SK-N-SH treated with all-trans-retinoic acid at 6 μM for 48 hours (cell line): ENCODE data around the gene PDE8A.

Source experiments
- ATAC-seq: fragments of 200-7000 bp; cut with Tn5 transposase; 3 replicates; pipeline ENCODE4 v1.9.1; 2020; ENCODE audit warnings: mild to moderate bottlenecking, moderate library complexity
- BACH2 ChIP-seq: fragments of 250-450 bp; sonication (Bioruptor Pico); IDR thresholded peaks from 2 replicates; pipeline ENCODE4 v1.9.0; 2021; ENCODE audit warnings: mild to moderate bottlenecking, borderline replicate concordance
- CSDC2 ChIP-seq: fragments of 250-450 bp; sonication (Bioruptor Pico); IDR thresholded peaks from 2 replicates; pipeline ENCODE4 v1.5.0; 2020; ENCODE audit warnings: mild to moderate bottlenecking, moderate library complexity
- ESRRG ChIP-seq: fragments of 250-450 bp; sonication (Bioruptor Pico); IDR thresholded peaks from 2 replicates; pipeline ENCODE4 v1.6.1; 2021; ENCODE audit warnings: mild to moderate bottlenecking
- ISL1 ChIP-seq: fragments of 250-450 bp; sonication (Bioruptor Pico); IDR thresholded peaks from 2 replicates; pipeline ENCODE4 v2.1.2; 2022; ENCODE audit warnings: mild to moderate bottlenecking, moderate library complexity
- OSR1 ChIP-seq: fragments of 250-450 bp; sonication (Bioruptor Pico); IDR thresholded peaks from 2 replicates; pipeline ENCODE4 v1.8.0; 2022; ENCODE audit warnings: moderate library complexity, mild to moderate bottlenecking, inconsistent platforms
- PPARA ChIP-seq: fragments of 250-450 bp; sonication (Bioruptor Pico); IDR thresholded peaks from 2 replicates; pipeline ENCODE4 v1.5.0; 2020; ENCODE audit warnings: mild to moderate bottlenecking, borderline replicate concordance
- RARB ChIP-seq: fragments of 250-450 bp; sonication (Bioruptor Pico); IDR thresholded peaks from 2 replicates; pipeline ENCODE4 v1.8.0; 2021; ENCODE audit warnings: mild to moderate bottlenecking, moderate library complexity
- SNAI2 ChIP-seq: fragments of 250-450 bp; sonication (Bioruptor Pico); IDR thresholded peaks from 2 replicates; pipeline ENCODE4 v1.5.0; 2020; ENCODE audit warnings: mild to moderate bottlenecking, moderate library complexity
- TCF4 ChIP-seq: fragments of 250-450 bp; sonication (Bioruptor Pico); IDR thresholded peaks from 2 replicates; pipeline ENCODE4 v1.8.0; 2021; ENCODE audit warnings: mild to moderate bottlenecking, moderate library complexity, borderline replicate concordance
- TOX ChIP-seq: fragments of 250-450 bp; sonication (Bioruptor Pico); IDR thresholded peaks from 2 replicates; pipeline ENCODE4 v1.8.0; 2021; ENCODE audit warnings: mild to moderate bottlenecking, moderate library complexity, borderline replicate concordance
- ZC3H10 ChIP-seq: fragments of 250-450 bp; sonication (Bioruptor Pico); IDR thresholded peaks from 2 replicates; pipeline ENCODE4 v1.5.1; 2021; ENCODE audit warnings: mild to moderate bottlenecking, moderate library complexity
- ZFP3 ChIP-seq: fragments of 250-450 bp; sonication (Bioruptor Pico); IDR thresholded peaks from 2 replicates; pipeline ENCODE4 v1.5.0; 2020; ENCODE audit warnings: mild to moderate bottlenecking, moderate library complexity
- ZNF565 ChIP-seq: fragments of 450-650 bp; formaldehyde crosslinking; conservative IDR thresholded peaks from 2 replicates; pipeline ENCODE4 v1.5.0; 2020; ENCODE audit warnings: low read depth, mild to moderate bottlenecking, moderate library complexity
- ZNF70 ChIP-seq: fragments of 450-650 bp; formaldehyde crosslinking; IDR thresholded peaks from 2 replicates; pipeline ENCODE4 v1.5.0; 2020; ENCODE audit warnings: mild to moderate bottlenecking, moderate library complexity
- ZNF8 ChIP-seq: fragments of 450-650 bp; formaldehyde crosslinking; IDR thresholded peaks from 2 replicates; pipeline ENCODE4 v1.5.0; 2020; ENCODE audit warnings: mild to moderate bottlenecking, moderate library complexity
- TF ChIP-seq, protein P1 (sequence below): fragments of 250-450 bp; sonication (Bioruptor Pico); IDR thresholded peaks from 2 replicates; pipeline ENCODE4 v1.8.0; 2021; ENCODE audit warnings: low read depth, mild to moderate bottlenecking, moderate library complexity, borderline replicate concordance
- TF ChIP-seq, protein P2 (sequence below): fragments of 250-450 bp; sonication (Bioruptor Pico); IDR thresholded peaks from 2 replicates; pipeline ENCODE4 v1.8.0; 2020; ENCODE audit warnings: mild to moderate bottlenecking, moderate library complexity, borderline replicate concordance
- TF ChIP-seq, protein P3 (sequence below): fragments of 250-450 bp; sonication (Bioruptor Pico); IDR thresholded peaks from 2 replicates; pipeline ENCODE4 v1.5.1; 2021; ENCODE audit warnings: mild to moderate bottlenecking, moderate library complexity

The PDE8A gene

DNA sequence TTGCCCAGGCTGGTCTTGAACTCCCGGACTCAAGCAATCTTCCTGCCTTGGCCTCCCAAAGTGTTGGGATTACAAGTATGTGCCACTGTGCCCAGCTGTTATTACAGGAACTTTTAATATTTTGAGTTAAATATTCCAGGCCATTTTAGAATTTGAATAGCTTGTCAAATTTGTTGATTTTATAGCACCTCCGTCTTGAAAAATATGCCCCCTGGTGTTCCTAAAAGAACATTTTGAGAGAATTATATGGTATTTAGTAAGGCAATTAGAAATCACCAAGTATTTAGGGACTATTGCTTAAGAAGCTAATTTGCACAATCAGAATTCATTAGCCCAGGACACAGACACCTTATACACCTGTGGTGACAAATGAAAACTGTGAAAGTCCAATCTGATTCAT, 23.7 kb downstream of the PDE8A start:
- TF ChIP-seq SNAI2 (CRISPR knock-in tag), result no peak
- TF ChIP-seq, protein P1, sequence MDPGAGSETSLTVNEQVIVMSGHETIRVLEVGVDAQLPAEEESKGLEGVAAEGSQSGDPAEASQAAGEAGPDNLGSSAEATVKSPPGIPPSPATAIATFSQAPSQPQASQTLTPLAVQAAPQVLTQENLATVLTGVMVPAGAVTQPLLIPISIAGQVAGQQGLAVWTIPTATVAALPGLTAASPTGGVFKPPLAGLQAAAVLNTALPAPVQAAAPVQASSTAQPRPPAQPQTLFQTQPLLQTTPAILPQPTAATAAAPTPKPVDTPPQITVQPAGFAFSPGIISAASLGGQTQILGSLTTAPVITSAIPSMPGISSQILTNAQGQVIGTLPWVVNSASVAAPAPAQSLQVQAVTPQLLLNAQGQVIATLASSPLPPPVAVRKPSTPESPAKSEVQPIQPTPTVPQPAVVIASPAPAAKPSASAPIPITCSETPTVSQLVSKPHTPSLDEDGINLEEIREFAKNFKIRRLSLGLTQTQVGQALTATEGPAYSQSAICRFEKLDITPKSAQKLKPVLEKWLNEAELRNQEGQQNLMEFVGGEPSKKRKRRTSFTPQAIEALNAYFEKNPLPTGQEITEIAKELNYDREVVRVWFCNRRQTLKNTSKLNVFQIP (CRISPR knock-in tag), result no peak
- TF ChIP-seq ZNF70, result no peak
- TF ChIP-seq TCF4 (CRISPR knock-in tag), result no peak
- TF ChIP-seq, protein P2, sequence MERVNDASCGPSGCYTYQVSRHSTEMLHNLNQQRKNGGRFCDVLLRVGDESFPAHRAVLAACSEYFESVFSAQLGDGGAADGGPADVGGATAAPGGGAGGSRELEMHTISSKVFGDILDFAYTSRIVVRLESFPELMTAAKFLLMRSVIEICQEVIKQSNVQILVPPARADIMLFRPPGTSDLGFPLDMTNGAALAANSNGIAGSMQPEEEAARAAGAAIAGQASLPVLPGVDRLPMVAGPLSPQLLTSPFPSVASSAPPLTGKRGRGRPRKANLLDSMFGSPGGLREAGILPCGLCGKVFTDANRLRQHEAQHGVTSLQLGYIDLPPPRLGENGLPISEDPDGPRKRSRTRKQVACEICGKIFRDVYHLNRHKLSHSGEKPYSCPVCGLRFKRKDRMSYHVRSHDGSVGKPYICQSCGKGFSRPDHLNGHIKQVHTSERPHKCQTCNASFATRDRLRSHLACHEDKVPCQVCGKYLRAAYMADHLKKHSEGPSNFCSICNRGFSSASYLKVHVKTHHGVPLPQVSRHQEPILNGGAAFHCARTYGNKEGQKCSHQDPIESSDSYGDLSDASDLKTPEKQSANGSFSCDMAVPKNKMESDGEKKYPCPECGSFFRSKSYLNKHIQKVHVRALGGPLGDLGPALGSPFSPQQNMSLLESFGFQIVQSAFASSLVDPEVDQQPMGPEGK (CRISPR knock-in tag), result no peak
- TF ChIP-seq RARB (CRISPR knock-in tag), result no peak
- TF ChIP-seq ZFP3 (CRISPR knock-in tag), result no peak
- TF ChIP-seq PPARA (CRISPR knock-in tag), result no peak
- ATAC-seq, result no peak

DNA sequence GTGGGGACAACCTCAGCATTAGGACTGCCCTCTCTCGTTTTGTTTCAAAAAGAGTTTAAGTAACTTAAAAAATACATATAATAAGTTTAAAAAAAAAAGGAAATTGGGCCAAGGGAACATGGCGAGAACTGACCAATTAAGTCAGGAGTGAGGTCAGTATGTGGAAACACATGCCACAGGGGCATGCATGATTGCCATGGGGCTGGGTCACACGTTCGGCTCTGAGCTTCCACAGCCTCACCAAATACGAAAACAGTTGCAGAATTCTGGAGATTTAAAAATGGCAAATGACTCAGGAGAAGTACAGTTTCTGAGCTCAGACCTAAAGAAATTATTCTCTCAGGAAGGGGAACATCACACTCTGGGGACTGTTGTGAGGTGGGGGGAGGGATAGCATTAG, 24.1 kb downstream of the PDE8A start:
- no peak for ATAC-seq

DNA sequence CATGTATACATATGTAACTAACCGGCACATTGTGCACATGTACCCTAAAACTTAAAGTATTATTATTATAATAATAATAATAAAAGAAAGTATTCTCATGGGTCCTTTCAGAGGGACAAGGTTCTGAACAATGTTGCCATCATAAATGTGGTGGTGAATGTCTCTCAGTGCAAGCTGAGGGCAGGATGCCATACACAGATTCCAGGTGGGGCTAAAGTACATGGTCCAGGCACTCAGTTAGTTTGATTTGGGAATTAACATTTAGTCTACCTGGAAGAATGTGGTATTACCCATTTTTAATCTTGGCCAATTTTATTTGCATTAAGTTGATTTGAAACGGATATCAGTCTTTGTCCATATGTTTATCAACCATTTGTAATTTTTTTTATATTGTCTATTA, 24.5 kb downstream of the PDE8A start:
- TF ChIP-seq, protein P1 (CRISPR knock-in tag), result no peak
- TF ChIP-seq, protein P3, sequence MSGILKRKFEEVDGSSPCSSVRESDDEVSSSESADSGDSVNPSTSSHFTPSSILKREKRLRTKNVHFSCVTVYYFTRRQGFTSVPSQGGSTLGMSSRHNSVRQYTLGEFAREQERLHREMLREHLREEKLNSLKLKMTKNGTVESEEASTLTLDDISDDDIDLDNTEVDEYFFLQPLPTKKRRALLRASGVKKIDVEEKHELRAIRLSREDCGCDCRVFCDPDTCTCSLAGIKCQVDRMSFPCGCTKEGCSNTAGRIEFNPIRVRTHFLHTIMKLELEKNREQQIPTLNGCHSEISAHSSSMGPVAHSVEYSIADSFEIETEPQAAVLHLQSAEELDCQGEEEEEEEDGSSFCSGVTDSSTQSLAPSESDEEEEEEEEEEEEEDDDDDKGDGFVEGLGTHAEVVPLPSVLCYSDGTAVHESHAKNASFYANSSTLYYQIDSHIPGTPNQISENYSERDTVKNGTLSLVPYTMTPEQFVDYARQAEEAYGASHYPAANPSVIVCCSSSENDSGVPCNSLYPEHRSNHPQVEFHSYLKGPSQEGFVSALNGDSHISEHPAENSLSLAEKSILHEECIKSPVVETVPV (CRISPR knock-in tag), result no peak
- no peak for TF ChIP-seq TOX (CRISPR knock-in tag)
- no peak for ATAC-seq

More for the DNA sequence above, 24.1 kb downstream of the PDE8A start:
- TF ChIP-seq, protein P1 (CRISPR knock-in tag), result no peak
- TF ChIP-seq ZNF70, result no peak
- TF ChIP-seq OSR1, result no peak
- no peak for TF ChIP-seq BACH2 (CRISPR knock-in tag)
- TF ChIP-seq, protein P3 (CRISPR knock-in tag), result no peak
- no peak for TF ChIP-seq RARB (CRISPR knock-in tag)
- no peak for TF ChIP-seq ESRRG (CRISPR knock-in tag)
- no peak for TF ChIP-seq ZC3H10 (CRISPR knock-in tag)
- TF ChIP-seq ZNF565 (CRISPR knock-in tag), result no peak
- TF ChIP-seq, protein P2 (CRISPR knock-in tag), result no peak
- no peak for TF ChIP-seq ZNF8 (CRISPR knock-in tag)
- no peak for TF ChIP-seq ISL1 (CRISPR knock-in tag)
- TF ChIP-seq CSDC2 (CRISPR knock-in tag), result no peak
- TF ChIP-seq TOX (CRISPR knock-in tag), result no peak
- TF ChIP-seq SNAI2 (CRISPR knock-in tag), result no peak
- TF ChIP-seq, all 23 proteins: peak for 0
